Naive thymus-derived CD8-positive, alpha-beta T cell (primary cell): ENCODE results near the gene SMURF2. TPM values are rescaled to one million over a fixed set of nuclear protein-coding genes. Genes with fewer than 3 reads are reported as not detected.
A peak's percentile ranks its signal among the peaks of the same experiment; 100 is the strongest.
"Not testable (repeated sequence)": the region's sequence is repeated elsewhere in the genome, so short reads cannot be mapped to it uniquely, and the experiment has no call there.

Experiments used
- ATAC-seq, 2 donors: fragments of 150-1000 bp; cut with Tn5 transposase in 1 of 2; sonication (Bioruptor Pico), chemical (Tn5 transposase) in 1 of 2; 1 replicate in 1 of 2; 2 replicates in 1 of 2; pipeline ENCODE4 v1.10.0; 2021; ENCODE audit warnings: mild to moderate bottlenecking in 2 of 2, moderate library complexity in 2 of 2
- POLR2A ChIA-PET: fragments of 350-600 bp; sonication (Branson Sonifier 250); formaldehyde crosslinking; loops from one replicate; lab custom pipeline; 2021; ENCODE audit warnings: antibody characterized with exemption; lab: Charles Lee
- DNase-seq, 10 donors: peaks; one replicate each; pipeline versions ENCODE4 v3.0.0 to v3.0.0-alpha.2; 2020 to 2022
- H3K27ac Mint-ChIP-seq, 10 donors: one replicate each; pipeline ENCODE4 v1.8.0; 2020 to 2022; ENCODE audit warnings: mild to moderate bottlenecking in 10 of 10, mixed read lengths in 10 of 10, moderate library complexity in 4 of 10, inconsistent platforms in 1 of 10
- H3K27me3 Mint-ChIP-seq, 5 donors: one replicate each; pipeline ENCODE4 v1.8.0; 2021 to 2022; ENCODE audit warnings: mixed read lengths in 5 of 5
- H3K36me3 Mint-ChIP-seq, 3 donors: one replicate each; pipeline ENCODE4 v1.8.0; 2020 to 2022; ENCODE audit warnings: mixed read lengths in 3 of 3, mild to moderate bottlenecking in 2 of 3, inconsistent platforms in 1 of 3
- H3K4me1 Mint-ChIP-seq, 4 donors: one replicate each; pipeline ENCODE4 v1.8.0; 2021 to 2022; ENCODE audit warnings: mixed read lengths in 4 of 4
- H3K4me3 Mint-ChIP-seq, 10 donors: one replicate each; pipeline ENCODE4 v1.8.0; 2020 to 2022; ENCODE audit warnings: mild to moderate bottlenecking in 10 of 10, mixed read lengths in 10 of 10, moderate library complexity in 6 of 10, inconsistent platforms in 1 of 10
- H3K9me3 Mint-ChIP-seq, 9 donors: one replicate each; pipeline ENCODE4 v1.8.0; 2020 to 2022; ENCODE audit warnings: mixed read lengths in 9 of 9, mild to moderate bottlenecking in 3 of 9, inconsistent platforms in 1 of 9, moderate library complexity in 1 of 9
- polyA plus RNA-seq, 3 donors: library from polyadenylated mRNA; unstranded; fragments of 300-500 nt; fragmentation: Illumina TruSeq; gene quantifications; one replicate each; pipeline ENCODE4 v1.2.3, GENCODE V29; 2021
- total RNA-seq, 8 experiments: library from RNA in 2 of 8; stranded (reverse) in 2 of 8; gene quantifications; one replicate each; pipeline ENCODE4 v1.2.3 and lab custom pipeline; 2021 to 2026

Gene SMURF2
- total and polyA plus RNA-seq, 5 experiments from 2014 or later: 6.1 to 40.1 (median 11.0) TPM

DNA sequence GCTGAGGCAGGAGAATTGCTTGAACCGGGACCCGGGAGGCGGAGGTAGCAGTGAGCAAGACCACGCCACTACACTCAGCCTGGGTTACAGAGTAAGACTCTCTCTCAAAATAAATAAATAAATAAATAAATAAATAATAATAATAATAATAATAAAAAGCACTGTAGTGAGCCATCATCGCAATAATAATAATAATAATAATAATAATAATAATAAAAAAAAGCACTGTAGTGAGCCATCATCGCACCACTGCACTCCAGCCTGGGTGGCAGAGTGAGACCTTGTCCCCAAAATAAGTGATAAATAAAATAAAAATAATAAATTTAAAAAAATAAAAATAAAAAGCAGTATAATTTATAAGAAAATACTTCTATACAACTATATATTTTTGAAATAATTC is 40.3 kb downstream of the SMURF2 start:
- Mint-ChIP-seq H3K9me3 (no peaks in the 10 kb centered on the region), H3K4me1 (peaks cover 17 to 38% (median 33%) of the 10 kb centered on the region in 4 donors), H3K4me3 (no peak overlapping the region), H3K27ac (no peak overlapping the region), H3K27me3 (no peaks in the 10 kb centered on the region), H3K36me3 (peaks cover 0 to 22% (median 4%) of the 10 kb centered on the region in 3 donors)
- no peak for DNase-seq
- ATAC-seq: no peak
- POLR2A ChIA-PET: no interaction called here

DNA sequence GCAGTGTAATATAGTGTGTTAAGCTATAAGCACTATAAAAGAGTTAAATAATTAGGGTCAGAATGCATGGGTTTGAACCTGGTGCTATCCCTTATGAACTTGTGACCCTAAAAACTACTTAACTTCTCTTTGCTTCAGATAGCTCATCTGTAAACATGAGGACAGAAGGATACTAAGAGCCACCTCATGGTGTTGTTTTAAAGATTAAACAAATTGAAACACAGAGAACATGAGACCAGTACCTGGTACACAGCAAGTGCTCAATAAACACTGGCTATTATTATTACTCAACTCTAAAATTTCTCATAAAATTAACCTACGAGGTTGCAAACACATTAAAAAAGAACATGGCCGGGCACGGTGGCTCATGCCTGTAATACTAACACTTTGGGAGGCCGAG is 43.3 kb downstream of the SMURF2 start:
- POLR2A ChIA-PET: no interaction called here
- no peaks in the 10 kb centered on the region for H3K27me3 Mint-ChIP-seq
- H3K9me3 Mint-ChIP-seq: no peaks in the 10 kb centered on the region
- no peak overlapping the region for H3K4me3 Mint-ChIP-seq
- DNase-seq (no peak), ATAC-seq (no peak)
- H3K27ac Mint-ChIP-seq: no peak overlapping the region
- H3K36me3 Mint-ChIP-seq: peaks cover 0 to 8% (median 4%) of the 10 kb centered on the region in 3 donors
- peaks cover 20 to 43% (median 37%) of the 10 kb centered on the region in 4 donors for H3K4me1 Mint-ChIP-seq

DNA sequence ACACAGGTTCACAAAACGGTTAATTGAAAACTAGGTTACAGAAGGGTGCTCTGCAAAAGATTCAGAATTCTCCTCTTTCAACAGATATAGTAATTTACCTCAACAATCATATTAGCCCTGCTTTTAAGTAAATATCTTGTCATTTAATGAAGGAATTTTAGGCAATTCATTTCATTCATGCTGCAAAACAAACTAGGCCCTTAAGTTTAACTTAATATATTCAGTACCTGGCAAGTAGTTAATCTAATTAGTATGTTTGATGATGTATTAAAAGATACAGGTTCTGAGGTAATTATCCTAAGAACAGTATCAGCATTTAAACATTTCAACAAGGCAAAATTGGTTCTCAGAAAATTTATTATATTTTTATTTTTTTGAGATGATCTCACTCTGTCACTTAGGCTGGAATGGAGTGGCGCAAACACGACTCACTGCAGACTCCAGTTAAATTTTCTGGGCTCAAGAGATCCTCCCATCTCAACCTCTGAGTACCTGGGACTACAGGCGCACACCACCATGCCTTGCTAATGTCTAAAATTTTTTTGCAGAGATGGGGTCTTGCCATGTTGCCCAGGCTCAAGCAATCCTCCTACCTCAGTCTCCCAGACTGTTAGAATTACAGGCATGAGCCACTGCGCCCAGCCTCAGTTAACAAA is 44.9 kb downstream of the SMURF2 start:
- H3K4me1 Mint-ChIP-seq: peaks cover 13 to 45% (median 37%) of the 10 kb centered on the region in 4 donors
- POLR2A ChIA-PET: interaction anchor here (0.7 kb wide), 1 partner anchor 116 kb away, joined by 7 read pairs; no protein-coding TSS in a partner anchor

DNA sequence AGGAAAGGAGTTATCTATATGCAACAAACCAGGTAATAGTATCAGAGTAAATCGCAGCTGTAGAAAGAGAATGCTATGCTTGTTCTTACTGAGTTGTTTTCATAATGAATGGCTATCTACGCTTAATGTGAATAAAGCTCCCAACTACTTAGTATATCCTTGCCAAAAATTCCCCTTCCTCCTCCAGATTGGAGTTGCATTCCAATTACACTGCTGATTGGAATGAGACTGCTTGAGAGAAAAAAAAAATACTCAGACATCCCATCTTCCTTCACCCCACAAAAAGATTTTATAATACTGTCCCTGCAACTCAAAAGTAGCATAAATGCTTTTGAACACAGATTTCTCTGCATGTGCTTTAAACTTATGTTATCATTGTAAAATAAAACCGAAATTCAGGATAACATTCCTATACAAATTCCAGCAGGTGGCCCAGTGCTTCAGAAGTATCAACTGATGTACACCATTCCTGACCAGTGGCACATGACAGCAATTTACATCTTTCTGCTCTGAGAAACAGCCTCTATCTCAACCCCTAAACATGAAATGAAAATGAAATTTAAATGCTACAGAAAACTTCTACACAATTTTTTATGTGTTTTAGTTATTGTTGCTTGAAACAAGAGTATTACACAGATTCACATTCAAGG is 47.0 kb downstream of the SMURF2 start:
- DNase-seq (no peak), ATAC-seq (no peak)
- Mint-ChIP-seq H3K27ac (peak overlapping the region in 1 of 10 donors; percentile 2), H3K4me3 (no peak overlapping the region), H3K9me3 (no peaks in the 10 kb centered on the region), H3K4me1 (peaks cover 13 to 45% (median 36%) of the 10 kb centered on the region in 4 donors), H3K36me3 (peaks cover 0 to 2% (median 0%) of the 10 kb centered on the region in 3 donors), H3K27me3 (no peaks in the 10 kb centered on the region)
- POLR2A ChIA-PET: no interaction called here

More for the DNA sequence above, 44.9 kb downstream of the SMURF2 start:
- no peak for DNase-seq
- Mint-ChIP-seq H3K36me3 (no peaks in the 10 kb centered on the region), H3K9me3 (no peaks in the 10 kb centered on the region), H3K4me3 (no peak overlapping the region), H3K27ac (no peak overlapping the region), H3K27me3 (no peaks in the 10 kb centered on the region)
- ATAC-seq: no peak

DNA sequence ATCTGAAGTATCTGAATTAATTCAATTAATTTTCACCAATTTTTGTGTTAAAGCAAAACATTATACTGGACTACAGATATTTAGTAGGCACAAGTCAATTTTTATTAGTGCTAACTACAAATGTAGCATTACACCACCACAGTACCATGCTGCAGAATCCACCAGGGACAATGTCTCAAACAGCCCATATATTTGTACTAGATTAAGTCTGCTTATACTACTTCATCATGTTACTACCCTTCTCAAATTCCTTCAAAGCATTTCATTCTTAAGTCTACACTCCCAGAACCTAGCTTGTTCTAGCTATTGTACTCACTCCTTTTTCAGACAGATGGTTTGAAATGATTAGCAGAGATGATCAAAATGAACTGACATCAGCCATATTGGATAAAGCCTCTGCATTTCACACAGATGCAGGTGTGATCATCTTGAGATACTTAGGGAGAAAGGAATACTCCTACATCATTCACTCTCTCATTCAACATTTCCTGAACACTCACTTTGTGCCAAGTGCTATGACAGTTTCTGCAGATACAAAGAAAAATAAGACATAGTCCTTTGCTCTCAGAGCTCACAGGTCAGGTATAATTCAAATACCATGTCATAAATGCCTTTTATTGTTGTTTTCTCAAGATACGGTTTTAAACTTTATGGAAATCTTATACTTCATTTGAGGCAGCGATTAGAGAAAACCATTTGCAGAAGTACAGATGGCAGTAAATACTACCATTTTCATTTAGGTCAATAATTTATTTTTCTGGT is 47.7 kb downstream of the SMURF2 start:
- Mint-ChIP-seq H3K4me3 (no peak overlapping the region), H3K27ac (peak overlapping the region in 2 of 10 donors; percentile 5 to 62), H3K4me1 (peaks cover 15 to 51% (median 40%) of the 10 kb centered on the region in 4 donors), H3K27me3 (no peaks in the 10 kb centered on the region), H3K36me3 (peaks cover 0 to 3% (median 2%) of the 10 kb centered on the region in 3 donors), H3K9me3 (no peaks in the 10 kb centered on the region)
- POLR2A ChIA-PET: interaction anchor here (1.3 kb wide), 1 partner anchor 108 kb away, joined by 3 read pairs; the partner anchor contains the start of genes CEP95 and DDX5
- DNase-seq (no peak), ATAC-seq (no peak)

DNA sequence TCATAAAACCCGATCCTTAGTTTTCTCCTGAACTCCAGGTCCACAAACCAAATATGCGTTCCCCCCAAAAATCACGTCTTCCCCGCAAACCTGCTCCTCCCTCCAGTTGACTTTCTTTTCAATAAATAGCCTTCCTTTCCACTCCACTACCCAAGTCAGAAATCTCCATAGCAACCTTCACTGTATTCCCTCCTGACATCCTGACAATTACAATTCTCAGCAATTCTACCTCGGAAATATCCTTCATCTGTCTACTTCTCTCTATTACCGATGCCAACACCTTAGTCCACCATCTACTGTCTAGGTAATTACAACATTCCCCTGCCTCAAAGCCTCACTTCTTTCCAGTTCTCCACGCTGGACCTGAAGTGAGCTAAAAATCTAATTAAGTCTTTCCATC is 50.7 kb downstream of the SMURF2 start:
- H3K4me1 Mint-ChIP-seq: peaks cover 20 to 51% (median 44%) of the 10 kb centered on the region in 4 donors
- POLR2A ChIA-PET: no interaction called here

DNA sequence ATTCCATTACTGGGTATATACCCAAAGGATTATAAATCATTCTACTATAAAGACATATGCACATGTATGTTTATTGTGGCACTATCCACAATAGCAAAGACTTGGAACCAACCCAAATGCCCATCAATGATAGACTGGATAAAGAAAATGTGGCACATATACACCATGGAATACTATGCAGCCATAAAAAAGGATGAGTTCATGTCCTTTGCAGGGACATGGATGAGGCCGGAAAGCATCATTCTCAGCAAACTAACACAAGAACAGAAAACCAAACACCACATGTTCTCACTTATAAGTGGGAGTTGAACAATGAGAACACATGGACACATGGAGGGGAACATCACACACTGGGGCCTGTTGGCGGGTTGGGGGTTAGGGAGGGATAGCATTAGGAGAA is 51.9 kb downstream of the SMURF2 start:
- H3K27me3 Mint-ChIP-seq, DNase-seq, ATAC-seq, H3K4me3 Mint-ChIP-seq, H3K9me3 Mint-ChIP-seq, POLR2A ChIA-PET, H3K36me3 Mint-ChIP-seq: not testable (repeated sequence)
- Mint-ChIP-seq H3K27ac (peak overlapping the region in 1 of 10 donors; percentile 26), H3K4me1 (peaks cover 19 to 53% (median 44%) of the 10 kb centered on the region in 4 donors)

More for the DNA sequence above, 50.7 kb downstream of the SMURF2 start:
- H3K9me3 Mint-ChIP-seq: no peaks in the 10 kb centered on the region
- DNase-seq: no peak
- ATAC-seq: no peak
- no peak overlapping the region for H3K27ac Mint-ChIP-seq
- H3K27me3 Mint-ChIP-seq: no peaks in the 10 kb centered on the region
- H3K4me3 Mint-ChIP-seq: no peak overlapping the region
- H3K36me3 Mint-ChIP-seq: peaks cover 0 to 4% (median 3%) of the 10 kb centered on the region in 3 donors

DNA sequence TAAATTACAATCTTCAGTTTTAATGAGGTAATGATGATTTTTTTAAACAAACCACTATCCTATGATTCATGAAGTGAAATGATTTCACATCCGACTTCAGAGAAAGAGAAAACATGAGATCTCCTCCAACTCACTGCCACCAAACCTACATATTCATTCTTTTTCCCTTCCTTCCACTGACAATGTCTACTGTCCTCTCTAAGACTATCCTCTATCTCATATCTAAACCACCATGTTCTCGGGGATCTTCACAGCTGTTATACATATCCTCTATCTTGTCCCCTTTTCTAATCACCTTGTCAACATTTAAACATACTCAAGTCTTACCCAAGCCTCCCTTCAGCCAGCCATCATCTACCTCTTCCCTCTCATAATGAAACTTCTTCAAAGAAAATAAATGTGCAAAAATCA is 53.5 kb downstream of the SMURF2 start:
- H3K27me3 Mint-ChIP-seq: no peaks in the 10 kb centered on the region
- H3K36me3 Mint-ChIP-seq: peaks cover 0 to 13% (median 3%) of the 10 kb centered on the region in 3 donors
- H3K27ac Mint-ChIP-seq: peak overlapping the region in 9 of 10 donors; percentile 3 to 76 (median 26)
- DNase-seq (no peak), ATAC-seq (no peak)
- no peaks in the 10 kb centered on the region for H3K9me3 Mint-ChIP-seq
- peaks cover 16 to 42% (median 34%) of the 10 kb centered on the region in 4 donors for H3K4me1 Mint-ChIP-seq
- peak overlapping the region in 4 of 10 donors; percentile 1 to 7 (median 4) for H3K4me3 Mint-ChIP-seq
- POLR2A ChIA-PET: interaction anchor here (0.7 kb wide), 1 partner anchor 13 kb away, joined by 5 read pairs; no protein-coding TSS in a partner anchor

DNA sequence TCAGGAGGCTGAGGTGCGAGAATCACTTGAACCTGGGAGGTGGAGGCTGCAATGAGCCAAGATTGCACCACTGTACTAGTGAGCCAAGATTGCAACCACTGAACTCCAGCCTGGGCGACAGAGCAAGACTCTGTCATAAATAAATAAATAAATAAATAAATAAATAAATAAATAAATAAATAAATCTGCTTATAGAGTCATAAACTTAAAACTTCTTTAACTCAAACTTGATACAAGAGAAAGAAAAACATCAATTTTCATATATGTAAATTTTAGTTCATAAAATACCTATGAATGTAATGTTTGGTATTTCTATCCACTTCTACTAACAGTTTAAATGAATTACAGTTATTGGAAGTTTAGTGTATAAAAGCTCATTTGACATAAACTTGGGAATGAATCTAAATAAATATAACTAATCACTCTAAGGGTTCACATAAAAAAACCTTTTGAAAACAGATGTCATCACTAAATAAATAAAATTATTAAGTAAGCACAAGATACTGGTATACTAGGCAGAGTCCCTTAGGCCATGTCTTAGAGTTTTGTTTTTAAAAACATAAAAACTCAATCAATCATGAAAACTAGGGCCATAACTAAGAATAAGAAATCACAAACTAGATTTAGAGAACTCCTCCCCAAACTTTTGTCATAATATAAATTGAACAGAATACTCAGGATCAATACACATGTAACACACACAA is 54.1 kb downstream of the SMURF2 start:
- Mint-ChIP-seq H3K9me3 (no peaks in the 10 kb centered on the region), H3K36me3 (peaks cover 0 to 13% (median 3%) of the 10 kb centered on the region in 3 donors), H3K27me3 (no peaks in the 10 kb centered on the region), H3K4me3 (no peak overlapping the region), H3K27ac (peak overlapping the region in 4 of 10 donors; percentile 10 to 76 (median 44)), H3K4me1 (peaks cover 13 to 37% (median 29%) of the 10 kb centered on the region in 4 donors)
- ATAC-seq (no peak), DNase-seq (no peak)
- POLR2A ChIA-PET: interaction anchor here (0.7 kb wide), 1 partner anchor 12 kb away, joined by 5 read pairs; no protein-coding TSS in a partner anchor

DNA sequence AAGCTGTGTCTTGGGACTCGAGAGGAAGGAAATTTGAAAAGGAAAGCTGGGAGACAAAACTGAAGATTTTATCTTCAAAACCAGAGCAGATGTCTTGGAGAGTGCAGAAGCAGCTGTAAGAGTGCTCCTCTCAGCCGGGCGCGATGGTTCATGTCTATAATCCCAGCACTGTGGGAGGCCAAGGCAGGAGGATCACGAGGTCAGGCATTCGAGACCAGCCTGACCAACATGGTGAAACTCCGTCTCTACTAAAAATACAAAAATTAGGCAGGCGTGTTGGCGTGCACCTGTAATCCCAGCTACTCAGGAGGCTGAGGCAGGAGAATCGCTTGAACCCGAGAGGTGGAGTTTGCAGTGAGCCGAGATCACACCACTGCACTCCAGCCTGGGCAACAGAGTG is 57.6 kb downstream of the SMURF2 start:
- not testable (repeated sequence) for DNase-seq, H3K4me3 Mint-ChIP-seq, ATAC-seq, H3K9me3 Mint-ChIP-seq, H3K27me3 Mint-ChIP-seq
- Mint-ChIP-seq H3K4me1 (peaks cover 18 to 42% (median 33%) of the 10 kb centered on the region in 4 donors), H3K27ac (peak overlapping the region in 4 of 10 donors; percentile 21 to 63 (median 42)), H3K36me3 (peaks cover 0 to 15% (median 0%) of the 10 kb centered on the region in 3 donors)
- POLR2A ChIA-PET: interaction anchor here (0.5 to 0.7 kb wide), 2 partner anchors 98 to 1949 kb away, joined by 3 to 7 read pairs; partner anchors contain the start of gene CEP95

DNA sequence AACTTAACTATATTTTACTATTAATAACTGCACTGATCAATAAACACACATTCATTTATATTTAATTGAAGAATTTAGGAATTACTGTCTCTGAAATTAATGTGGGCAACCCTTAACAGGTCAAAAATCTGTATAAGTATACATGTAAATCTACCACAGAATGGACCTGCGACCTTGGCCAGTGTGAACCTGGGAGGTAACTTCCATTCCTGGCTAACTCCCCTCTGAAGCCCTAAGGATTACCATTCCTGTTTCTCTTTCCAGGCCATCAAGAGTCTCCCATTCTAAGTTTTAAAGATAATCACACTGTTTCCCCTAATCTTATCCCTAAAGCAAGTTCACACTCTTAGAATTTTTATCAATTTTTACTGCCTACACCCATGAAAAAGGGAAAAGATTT is 58.1 kb downstream of the SMURF2 start:
- ATAC-seq (no peak), DNase-seq (no peak)
- Mint-ChIP-seq H3K27me3 (no peaks in the 10 kb centered on the region), H3K36me3 (peaks cover 0 to 13% (median 0%) of the 10 kb centered on the region in 3 donors), H3K27ac (peak overlapping the region in 3 of 10 donors; percentile 43 to 63 (median 47)), H3K4me1 (peaks cover 21 to 42% (median 34%) of the 10 kb centered on the region in 4 donors), H3K9me3 (no peaks in the 10 kb centered on the region), H3K4me3 (no peak overlapping the region)
- POLR2A ChIA-PET: interaction anchor here (0.5 to 0.7 kb wide), 4 partner anchors 24 to 1948 kb away, joined by 3 to 7 read pairs (median 4); partner anchors contain the start of gene CEP95
